ENCODE results near the gene HS2ST1. TPM values are rescaled to one million over a fixed set of nuclear protein-coding genes. Genes with fewer than 3 reads are reported as not detected.
A peak's percentile ranks its signal among the peaks of the same experiment; 100 is the strongest.

The HS2ST1 gene
- total RNA-seq, 4 donors from 2014 or later = 4.6 to 53.5 (median 15.5) TPM

- DNase-seq = peak; percentile 70 to 84
- peak overlapping the region; percentile 58 to 60 for H3K27ac ChIP-seq
- no peaks in the 10 kb centered on the region for H3K9me3 ChIP-seq
- H3K4me3 ChIP-seq = peak overlapping the region; percentile 30 to 39
- no peaks in the 10 kb centered on the region for H3K27me3 ChIP-seq
- no peaks in the 10 kb centered on the region for H3K36me3 ChIP-seq
- TF ChIP-seq POLR2A (IDR thresholded peaks at IDR 0.05) = no peak
- peak; percentile 83 to 92 (median 88) for TF ChIP-seq CTCF (IDR thresholded peaks at IDR 0.05)
- intact Hi-C loops (cut with DNase I; ENCODE audit: low total_unique reads) = no loop called here
- no peaks in the 10 kb centered on the region for H3K4me1 ChIP-seq
Observed at GRCh38 chr1:87131809-87132283, 217.4 kb downstream of the HS2ST1 start.

- no peak for DNase-seq
- intact Hi-C loops (cut with DNase I; ENCODE audit: low total_unique reads) = no loop called here
- TF ChIP-seq CTCF (IDR thresholded peaks at IDR 0.05) (no peak), POLR2A (IDR thresholded peaks at IDR 0.05) (no peak)
- Histone ChIP-seq H3K4me1 (no peaks in the 10 kb centered on the region), H3K36me3 (no peaks in the 10 kb centered on the region), H3K27me3 (no peaks in the 10 kb centered on the region), H3K9me3 (no peaks in the 10 kb centered on the region), H3K4me3 (peak overlapping the region; percentile 30 to 39), H3K27ac (peak overlapping the region; percentile 58 to 60)
Observed at GRCh38 chr1:87132284-87132870, 217.9 kb downstream of the HS2ST1 start.

- TF ChIP-seq CTCF (IDR thresholded peaks at IDR 0.05) (no peak), POLR2A (IDR thresholded peaks at IDR 0.05) (no peak)
- H3K36me3 ChIP-seq = no peaks in the 10 kb centered on the region
- H3K27ac ChIP-seq = peak overlapping the region in 1 of 2 donors; percentile 12
- no peaks in the 10 kb centered on the region for H3K4me1 ChIP-seq
- intact Hi-C loops (cut with DNase I; ENCODE audit: low total_unique reads) = no loop called here
- no peak overlapping the region for H3K4me3 ChIP-seq
- no peaks in the 10 kb centered on the region for H3K27me3 ChIP-seq
- no peaks in the 10 kb centered on the region for H3K9me3 ChIP-seq
- DNase-seq = no peak
Observed at GRCh38 chr1:87134061-87134460, 219.6 kb downstream of the HS2ST1 start.

GRCh38 chr1:87134625-87135328, 220.3 kb downstream of the HS2ST1 start:
- no peaks in the 10 kb centered on the region for H3K4me1 ChIP-seq
- TF ChIP-seq POLR2A (IDR thresholded peaks at IDR 0.05) (no peak), CTCF (IDR thresholded peaks at IDR 0.05) (no peak)
- peak overlapping the region in 1 of 2 donors; percentile 11 for H3K27ac ChIP-seq
- DNase-seq = no peak
- no peaks in the 10 kb centered on the region for H3K36me3 ChIP-seq
- no peaks in the 10 kb centered on the region for H3K27me3 ChIP-seq
- no peaks in the 10 kb centered on the region for H3K9me3 ChIP-seq
- H3K4me3 ChIP-seq = no peak overlapping the region
- intact Hi-C loops (cut with DNase I; ENCODE audit: low total_unique reads) = no loop called here

- Histone ChIP-seq H3K4me1 (no peaks in the 10 kb centered on the region), H3K4me3 (no peak overlapping the region), H3K27me3 (no peaks in the 10 kb centered on the region), H3K27ac (no peak overlapping the region), H3K36me3 (no peaks in the 10 kb centered on the region), H3K9me3 (no peaks in the 10 kb centered on the region)
- DNase-seq = no peak
- intact Hi-C loops (cut with DNase I; ENCODE audit: low total_unique reads) = no loop called here
- TF ChIP-seq CTCF (IDR thresholded peaks at IDR 0.05) (no peak), POLR2A (IDR thresholded peaks at IDR 0.05) (no peak)
Observed at GRCh38 chr1:87135329-87135712, 220.9 kb downstream of the HS2ST1 start.

Data from uterus (tissue), 4 donors.